ENCODE results near the gene PRR33. TPM values are rescaled to one million over a fixed set of nuclear protein-coding genes. Genes with fewer than 3 reads are reported as not detected.

The PRR33 gene
- total and polyA plus RNA-seq, 2 donors (not counting 3 experiments of a cell fraction or from before 2014, with no cell fraction given) = not detected

- no peaks in the 10 kb centered on the region for H3K9me3 ChIP-seq (replicated peaks; ENCODE audit: control insufficient read depth, insufficient read depth, low read length)
- H3K9me1 ChIP-seq (replicated peaks; ENCODE audit: control insufficient read depth, extremely low read depth, insufficient read depth, low read length) = no peaks in the 10 kb centered on the region
- H4K20me1 ChIP-seq (replicated peaks; ENCODE audit: control insufficient read depth, extremely low read depth, insufficient read depth, low read length) = no peaks in the 10 kb centered on the region
- no peak overlapping the region for H3K4me3 ChIP-seq (replicated peaks in 1 of 3; ENCODE audit: insufficient read depth in 1 of 3, low read depth in 1 of 3, low read length in 3 of 3)
- DNase-seq (ENCODE audit: low read depth, low spot score) (no peak), FAIRE-seq (no peak)
- ChIA-PET POLR2A (no interaction called here), CTCF (interaction anchor here (1.0 to 1.9 kb wide), 2 partner anchors 26 to 162 kb away, joined by 3 to 5 read pairs; no protein-coding TSS in a partner anchor)
- dilution Hi-C loops (cut with MboI; ENCODE audit: extremely low pct_ligation_motif_present, low sequenced_read_pairs) (no loop called here), intact Hi-C loops (cut with micrococcal nuclease) (no loop called here)
- H3K4me1 ChIP-seq (ENCODE audit: control insufficient read depth, extremely low read depth, insufficient read depth, low read length) = no peaks in the 10 kb centered on the region
- H3K4me2 ChIP-seq (ENCODE audit: insufficient read depth, low read length) = no peak overlapping the region
- no peak for TF ChIP-seq CTCF (IDR thresholded peaks at IDR 0.05; ENCODE audit: extremely low read depth in 1 of 2, insufficient read depth in 1 of 2, low read depth in 1 of 2, low read length in 2 of 2)
- TF ChIP-seq GATA2 (IDR thresholded peaks at IDR 0.05; ENCODE audit: insufficient read depth, insufficient read length, low read depth, low read length) = no peak
- no peak for TF ChIP-seq FOS (IDR thresholded peaks at IDR 0.05; ENCODE audit: borderline replicate concordance, insufficient read depth, low read length)
- TF ChIP-seq JUN (IDR thresholded peaks at IDR 0.05; ENCODE audit: borderline replicate concordance, insufficient read depth, insufficient read length, low read depth) = no peak
- TF ChIP-seq MYC (IDR thresholded peaks at IDR 0.05; ENCODE audit: low read depth, low read length) = no peak
- TF ChIP-seq POLR2AphosphoS5 (IDR thresholded peaks at IDR 0.05; ENCODE audit: insufficient read depth, low read depth, low read length) = no peak
- TF ChIP-seq EZH2 (IDR thresholded peaks at IDR 0.05; ENCODE audit: borderline replicate concordance, low read depth, low read length, severe bottlenecking) = no peak
- TF ChIP-seq POLR2A (IDR thresholded peaks at IDR 0.05; ENCODE audit: low read depth, low read length) = no peak
- TF ChIP-seq, protein P1, sequence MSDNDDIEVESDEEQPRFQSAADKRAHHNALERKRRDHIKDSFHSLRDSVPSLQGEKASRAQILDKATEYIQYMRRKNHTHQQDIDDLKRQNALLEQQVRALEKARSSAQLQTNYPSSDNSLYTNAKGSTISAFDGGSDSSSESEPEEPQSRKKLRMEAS (IDR thresholded peaks at IDR 0.05; ENCODE audit: insufficient read depth, insufficient read length) = no peak
- no peak overlapping the region for H3K9ac ChIP-seq (replicated peaks; ENCODE audit: extremely low read depth, insufficient read depth, low read length)
- H3K27me3 ChIP-seq (ENCODE audit: control insufficient read depth in 2 of 2, insufficient read depth in 2 of 2, low read length in 2 of 2) = no peaks in the 10 kb centered on the region
- no TSS peak for BruUV-seq (replicated peaks)
- H3K36me3 ChIP-seq (ENCODE audit: control insufficient read depth in 2 of 2, extremely low read depth in 1 of 2, insufficient read depth in 2 of 2, low read length in 2 of 2) = no peaks in the 10 kb centered on the region
- H3K27ac ChIP-seq (ENCODE audit: insufficient read depth, low read depth, low read length) = no peak overlapping the region
- no peak overlapping the region for H2AFZ ChIP-seq (ENCODE audit: low read depth, low read length)
- H3K79me2 ChIP-seq (ENCODE audit: control insufficient read depth, insufficient read depth, low read length) = no peaks in the 10 kb centered on the region
These were observed 35.2 kb downstream of the PRR33 start for GRCh38 chr11:1856306-1857005.
